A549 treated with GW870086 at 1 μM for 4 hours (cell line): Measurements from ENCODE around the gene GAS7. TPM values are rescaled to one million over a fixed set of nuclear protein-coding genes. Genes with fewer than 3 reads are reported as not detected.

Experiments
- total RNA-seq: library from RNA; stranded (reverse); fragments of 200-300 nt; extraction: Qiagen RNA extraction; gene quantifications from 5 replicates; pipeline ENCODE4 v1.2.3, GENCODE V29; 2022; ENCODE audit warnings: low read depth

Gene GAS7
- 0.18 to 0.56 TPM (median 0.45 TPM) in 5 replicates for total RNA-seq

GRCh38 chr17:10198509-10199249 lies at the start of gene GAS7:
Gene GAS7, minus strand, starts transcription at chr17:10198606.

GRCh38 chr17:9905078-9905415 lies 293.4 kb downstream of the GAS7 start, which contains the start of gene RCVRN:
Gene RCVRN, minus strand, starts transcription at chr17:9905271. Its CDS starts 91 bp downstream, at chr17:9905180.

Other genes with a start within 250 kb of the GAS7 start
- gene MYH13, start 174.4 kb upstream of the GAS7 start, total RNA-seq, result not detected in 5 replicates
- not detected in 5 replicates for gene MYH8, start 223.3 kb upstream of the GAS7 start, total RNA-seq